ENCODE results near the gene SAMD4A. TPM values are rescaled to one million over a fixed set of nuclear protein-coding genes. Genes with fewer than 3 reads are reported as not detected.

Gene SAMD4A
- polyA plus RNA-seq, 3 donors = 3.2 to 8.6 (median 4.2) TPM

GRCh38 chr14:54570631-54571415 lies 3.9 kb downstream of the SAMD4A start:
- H3K4me1 ChIP-seq (ENCODE audit: control insufficient read depth in 1 of 2, insufficient read depth in 2 of 2, low read length in 2 of 2) = peaks cover 25 to 33% of the 10 kb centered on the region in 2 donors
- H3K36me3 ChIP-seq (replicated peaks in 1 of 2; ENCODE audit: control insufficient read depth in 1 of 2, insufficient read depth in 2 of 2, low read length in 2 of 2) = no peaks in the 10 kb centered on the region
- H3K9me3 ChIP-seq (replicated peaks in 1 of 2; ENCODE audit: control insufficient read depth in 1 of 2, insufficient read depth in 1 of 2, low read length in 2 of 2) = peaks cover 5 to 18% of the 10 kb centered on the region in 2 donors
- H3K4me2 ChIP-seq (replicated peaks; ENCODE audit: extremely low read depth, low read length, poor library complexity, severe bottlenecking) = no peak overlapping the region
- H3K9ac ChIP-seq (ENCODE audit: insufficient read depth, low read length, poor library complexity, severe bottlenecking) = no peak overlapping the region
- H3K27me3 ChIP-seq (ENCODE audit: control insufficient read depth in 2 of 2, insufficient read depth in 2 of 2, low read length in 2 of 2) = peaks cover 19 to 47% of the 10 kb centered on the region in 2 donors
- H3K27ac ChIP-seq (ENCODE audit: low read depth in 1 of 2, low read length in 2 of 2) = no peak overlapping the region
- no CpG with 5 or more reads among the region's 5 CpGs for WGBS (ENCODE audit: insufficient coverage)
- Mint-ChIP-seq H3K4me1 (peaks cover 17% of the 10 kb centered on the region), H3K27me3 (ENCODE audit: low read depth in 3 of 3) (peaks cover 34 to 39% (median 39%) of the 10 kb centered on the region in 3 donors), H3K4me3 (peak overlapping the region in 1 of 2 donors; percentile 40), H3K36me3 (peaks cover 9 to 10% of the 10 kb centered on the region in 2 donors), H3K9me3 (peaks cover 14 to 25% (median 19%) of the 10 kb centered on the region in 7 donors), H3K27ac (no peak overlapping the region)
- TF ChIP-seq CTCF (IDR thresholded peaks at IDR 0.05) = no peak
- intact Hi-C loops (cut with micrococcal nuclease) = no loop called here
- H3K79me2 ChIP-seq (ENCODE audit: insufficient read depth, low read length) = no peaks in the 10 kb centered on the region
- no peak overlapping the region for H2AFZ ChIP-seq (ENCODE audit: insufficient read depth, low read depth, low read length, poor library complexity, severe bottlenecking)
- peak in 1 of 3 donors; percentile 9 for DNase-seq
- no peak overlapping the region for H3K4me3 ChIP-seq (replicated peaks in 1 of 3; ENCODE audit: low read depth in 2 of 3, low read length in 3 of 3)
- H4K20me1 ChIP-seq (ENCODE audit: insufficient read depth, low read length) = no peaks in the 10 kb centered on the region

GRCh38 chr14:54572316-54572715 lies 5.4 kb downstream of the SAMD4A start:
- no peaks in the 10 kb centered on the region for H3K79me2 ChIP-seq (ENCODE audit: insufficient read depth, low read length)

More at GRCh38 chr14:54572316-54572715, 5.4 kb downstream of the SAMD4A start:
- Histone ChIP-seq H2AFZ (ENCODE audit: insufficient read depth, low read depth, low read length, poor library complexity, severe bottlenecking) (no peak overlapping the region), H3K27ac (ENCODE audit: low read depth in 1 of 2, low read length in 2 of 2) (no peak overlapping the region), H3K4me1 (ENCODE audit: control insufficient read depth in 1 of 2, insufficient read depth in 2 of 2, low read length in 2 of 2) (peaks cover 17 to 19% of the 10 kb centered on the region in 2 donors), H3K9ac (ENCODE audit: insufficient read depth, low read length, poor library complexity, severe bottlenecking) (no peak overlapping the region), H3K4me2 (replicated peaks; ENCODE audit: extremely low read depth, low read length, poor library complexity, severe bottlenecking) (no peak overlapping the region), H4K20me1 (ENCODE audit: insufficient read depth, low read length) (no peaks in the 10 kb centered on the region), H3K9me3 (replicated peaks in 1 of 2; ENCODE audit: control insufficient read depth in 1 of 2, insufficient read depth in 1 of 2, low read length in 2 of 2) (peaks cover 5 to 18% of the 10 kb centered on the region in 2 donors), H3K4me3 (replicated peaks in 1 of 3; ENCODE audit: low read depth in 2 of 3, low read length in 3 of 3) (no peak overlapping the region), H3K36me3 (replicated peaks in 1 of 2; ENCODE audit: control insufficient read depth in 1 of 2, insufficient read depth in 2 of 2, low read length in 2 of 2) (no peaks in the 10 kb centered on the region), H3K27me3 (ENCODE audit: control insufficient read depth in 2 of 2, insufficient read depth in 2 of 2, low read length in 2 of 2) (peaks cover 19 to 38% of the 10 kb centered on the region in 2 donors)
- WGBS (ENCODE audit: insufficient coverage) = 100% methylated on average over 1 of the region's 2 CpGs
- peaks cover 13 to 25% (median 18%) of the 10 kb centered on the region in 7 donors for H3K9me3 Mint-ChIP-seq
- no peak overlapping the region for H3K27ac Mint-ChIP-seq
- peaks cover 30 to 34% (median 31%) of the 10 kb centered on the region in 3 donors for H3K27me3 Mint-ChIP-seq (ENCODE audit: low read depth in 3 of 3)
- peak; percentile 47 for TF ChIP-seq CTCF (IDR thresholded peaks at IDR 0.05)
- H3K36me3 Mint-ChIP-seq = peaks cover 8 to 9% of the 10 kb centered on the region in 2 donors
- DNase-seq = peak in 1 of 3 donors; percentile 10
- intact Hi-C loops (cut with micrococcal nuclease) = no loop called here
- H3K4me3 Mint-ChIP-seq = no peak overlapping the region
- H3K4me1 Mint-ChIP-seq = peaks cover 16% of the 10 kb centered on the region
